NB4 (cell line): ENCODE results near the gene PDE3B.

Source experiments
- DNase-seq: peaks from one replicate; pipeline ENCODE4 v3.0.0; 2010; ENCODE audit warnings: low read depth
- H3K4me3 ChIP-seq: one replicate; pipeline ENCODE4 v1.5.1; 2011; ENCODE audit warnings: mild to moderate bottlenecking, low read depth, low read length, moderate library complexity
- CTCF ChIP-seq: IDR thresholded peaks from one replicate; pipeline ENCODE4 v1.5.1; 2012; ENCODE audit warnings: low read depth, low read length
- MYC ChIP-seq: IDR thresholded peaks from 2 replicates; pipeline ENCODE4 v1.6.1; 2011; ENCODE audit warnings: low read depth, low read length
- POLR2A ChIP-seq: IDR thresholded peaks from 2 replicates; pipeline ENCODE4 v1.6.1; 2011; ENCODE audit warnings: mild to moderate bottlenecking; ENCODE audit not compliant: insufficient read length; ENCODE audit errors: extremely low read depth
- TF ChIP-seq, protein P1 (sequence below): IDR thresholded peaks from 2 replicates; pipeline ENCODE4 v1.6.1; 2011; ENCODE audit warnings: low read depth, low read length

PDE3B gene

GRCh38 chr11:14884667-14885273 lies 241.2 kb downstream of the PDE3B start:
- H3K4me3 ChIP-seq = no peak overlapping the region
- TF ChIP-seq, protein P1, sequence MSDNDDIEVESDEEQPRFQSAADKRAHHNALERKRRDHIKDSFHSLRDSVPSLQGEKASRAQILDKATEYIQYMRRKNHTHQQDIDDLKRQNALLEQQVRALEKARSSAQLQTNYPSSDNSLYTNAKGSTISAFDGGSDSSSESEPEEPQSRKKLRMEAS = no peak
- TF ChIP-seq MYC = no peak
- DNase-seq = no peak

DNA sequence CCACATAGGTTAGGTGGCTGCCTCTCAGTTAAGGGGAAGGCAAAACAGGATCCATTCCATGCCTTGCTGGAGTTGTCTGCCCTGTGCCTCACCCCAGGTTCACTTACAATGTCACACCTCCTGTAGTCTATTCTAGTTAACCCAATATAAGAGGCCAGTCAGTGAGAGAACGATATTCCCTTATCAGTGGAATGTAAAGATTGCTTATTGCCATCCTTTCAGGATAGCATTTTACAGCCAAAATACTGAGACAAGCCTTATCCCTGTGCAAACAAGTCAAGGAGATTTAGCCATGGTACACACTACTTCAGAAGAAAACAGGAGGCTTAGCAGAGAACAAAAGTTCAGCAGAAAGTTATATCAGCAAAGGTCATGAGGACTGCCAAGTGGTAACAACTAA lies 242.9 kb downstream of the PDE3B start:
- TF ChIP-seq CTCF = no peak
- TF ChIP-seq MYC = no peak
- TF ChIP-seq, protein P1 = no peak
- no peak for TF ChIP-seq POLR2A

DNA sequence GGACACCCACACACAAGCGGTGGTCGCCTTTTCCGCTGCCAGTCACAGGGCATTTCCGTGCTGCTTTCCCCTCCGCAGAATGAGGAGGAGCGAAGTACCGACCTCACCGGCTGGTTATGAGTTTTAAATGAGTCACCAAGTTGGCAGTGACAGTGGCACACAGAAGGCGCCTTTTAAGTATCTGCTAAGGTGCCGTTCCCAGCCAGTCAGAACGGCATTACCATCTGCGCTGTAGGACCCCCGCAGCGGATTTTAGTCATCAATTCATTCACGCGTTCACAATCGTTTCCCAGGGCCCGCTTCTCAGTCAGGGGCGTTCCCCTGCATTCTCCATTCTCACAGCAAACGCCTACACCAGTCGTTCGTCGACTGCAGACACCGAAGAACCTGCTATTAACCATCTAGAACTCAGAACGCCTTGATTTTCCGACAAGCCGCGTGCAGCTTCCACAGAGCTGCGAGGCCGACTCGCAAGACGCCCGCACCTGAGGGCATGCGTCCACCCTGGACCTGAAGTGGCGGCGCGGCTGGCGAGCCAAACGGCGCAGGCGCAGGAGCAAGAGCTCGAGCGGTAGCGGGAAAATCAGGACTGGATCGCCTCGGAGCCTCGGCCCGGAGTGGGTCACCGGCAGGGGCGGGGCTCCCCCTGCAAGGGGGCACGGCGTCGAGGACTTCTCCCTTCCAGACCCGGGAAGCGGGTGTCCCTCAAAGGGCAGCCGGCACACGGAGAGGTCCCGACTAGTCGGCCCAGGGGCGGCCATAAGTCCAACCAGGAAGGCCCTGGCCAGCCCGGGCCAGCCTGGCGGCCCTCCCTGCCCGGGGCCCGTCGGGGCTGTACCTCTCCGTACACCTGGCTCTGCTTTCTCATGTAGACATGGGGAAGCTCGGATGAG lies 247.8 kb downstream of the PDE3B start:
- TF ChIP-seq, protein P1 = peak; percentile 88
- no peak for TF ChIP-seq CTCF
- TF ChIP-seq POLR2A = peak; percentile 92
- peak; percentile 58; the same call in 1 of the 2 replicates for TF ChIP-seq MYC
- DNase-seq = peak; percentile 93
- H3K4me3 ChIP-seq = peak overlapping the region; percentile 82

More for the DNA sequence above, 242.9 kb downstream of the PDE3B start:
- no peak for DNase-seq
- no peak overlapping the region for H3K4me3 ChIP-seq

DNA sequence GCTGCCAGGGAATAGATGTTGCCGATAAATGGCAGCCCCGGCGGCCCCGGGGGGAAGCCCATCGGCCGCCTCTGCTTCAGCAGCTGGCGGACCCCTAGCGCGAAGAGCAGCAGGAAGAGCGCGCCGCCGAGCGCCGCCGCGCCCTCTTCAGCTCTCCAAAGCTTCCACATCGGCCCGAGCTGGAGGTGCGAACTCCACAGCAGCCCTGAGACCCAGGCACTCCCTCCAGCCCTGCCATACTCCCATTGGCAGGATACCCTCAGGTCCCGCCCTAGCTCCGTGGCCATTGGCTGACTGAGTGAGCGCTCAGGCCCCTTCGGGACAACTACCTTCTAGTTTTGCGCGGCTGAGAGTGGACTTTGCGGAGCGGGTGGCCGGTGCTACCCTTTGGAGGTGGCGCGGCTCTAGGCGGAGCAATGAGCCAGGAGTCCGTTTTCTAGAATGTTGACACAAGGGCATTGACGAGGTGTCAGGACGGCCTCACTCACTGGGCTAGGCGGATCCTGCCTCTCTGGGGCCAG lies 248.5 kb downstream of the PDE3B start, which contains the start of gene CYP2R1:
Gene CYP2R1 (minus strand): TSS at position 196 of the 521 bp plus-strand sequence. CDS start 26 bp downstream, at position 170.
- peak within 1 kb of the TSS; percentile 82 for H3K4me3 ChIP-seq
- TF ChIP-seq MYC (peak; percentile 33; the same call in 1 of the 2 replicates), POLR2A (no peak)
- TF ChIP-seq, protein P1 = peak; percentile 36
- peak; percentile 98 for DNase-seq

GRCh38 chr11:14892577-14892976 lies 249.0 kb downstream of the PDE3B start:
- TF ChIP-seq MYC (no peak), POLR2A (no peak), CTCF (no peak)
- TF ChIP-seq, protein P1 = no peak
- no peak for DNase-seq
- peak overlapping the region; percentile 12 for H3K4me3 ChIP-seq

- peak; percentile 97 for DNase-seq
- TF ChIP-seq POLR2A (no peak), MYC (peak; percentile 84), CTCF (no peak)
- TF ChIP-seq, protein P1 = peak; percentile 64
Observed at GRCh38 chr11:14894657-14895598, 251.3 kb downstream of the PDE3B start.

More at GRCh38 chr11:14894657-14895598, 251.3 kb downstream of the PDE3B start:
- H3K4me3 ChIP-seq = peak overlapping the region; percentile 42
